Fibroblast of pulmonary artery (primary cell): ENCODE measurements around the gene CLASP1.
"Not testable (repeated sequence)": the region's sequence is repeated elsewhere in the genome, so short reads cannot be mapped to it uniquely, and the experiment has no call there.

Experiments
- DNase-seq: peaks from one replicate; pipeline ENCODE4 v3.0.0-alpha.2; 2010; ENCODE audit warnings: low read depth
- H3K4me3 ChIP-seq: replicated peaks from 2 replicates; pipeline ENCODE4 v1.5.1; 2011; ENCODE audit warnings: low read depth, mild to moderate bottlenecking, control low read depth, low read length, moderate library complexity
- CTCF ChIP-seq: IDR thresholded peaks from 2 replicates; pipeline ENCODE4 v1.5.1; 2011; ENCODE audit warnings: mild to moderate bottlenecking, control low read depth, low read length, inconsistent platforms; ENCODE audit errors: missing control alignments

Gene CLASP1

GRCh38 chr2:121309801-121310200 is 339.5 kb downstream of the CLASP1 start:
- DNase-seq = no peak
- H3K4me3 ChIP-seq = no peak overlapping the region
- TF ChIP-seq CTCF = no peak

DNA sequence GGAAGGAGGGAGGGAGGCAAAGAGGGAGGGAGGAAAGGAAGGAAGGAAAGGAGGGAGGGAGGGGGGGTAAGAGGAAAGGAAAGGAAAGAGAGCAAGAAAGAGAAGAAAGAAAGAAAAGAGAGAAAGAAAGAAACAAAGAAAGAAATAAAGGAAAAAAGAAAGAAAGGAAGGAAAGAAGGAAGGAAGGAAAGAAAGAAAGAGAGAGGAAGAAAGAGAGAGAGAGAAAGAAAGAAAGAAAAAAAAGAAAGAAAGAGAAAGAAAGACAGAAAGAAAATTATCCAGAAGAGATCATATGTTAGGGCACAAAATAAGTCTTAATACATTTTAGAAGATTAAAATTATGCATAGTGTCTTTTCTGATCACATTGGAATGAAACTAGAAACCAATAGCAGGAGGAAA is 339.9 kb downstream of the CLASP1 start:
- TF ChIP-seq CTCF = no peak
- DNase-seq = no peak
- H3K4me3 ChIP-seq = no peak overlapping the region

DNA sequence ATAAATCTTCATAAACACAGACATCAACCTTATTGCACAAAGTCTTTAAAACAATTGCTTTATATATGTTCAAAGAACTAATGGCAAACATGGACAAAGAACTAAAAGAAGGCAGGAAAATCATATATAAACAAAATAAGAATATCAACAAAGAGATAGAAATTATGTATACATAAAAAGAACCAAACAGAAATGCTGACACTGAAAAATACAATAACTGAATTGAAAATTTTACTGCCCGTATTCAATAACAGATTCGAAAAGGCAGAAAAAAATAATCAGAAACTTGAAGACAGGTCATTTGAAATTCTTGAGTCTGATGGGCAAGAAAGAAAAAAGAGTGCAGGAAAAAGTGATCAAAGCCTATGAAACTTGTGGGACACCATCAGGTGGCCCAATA is 342.2 kb downstream of the CLASP1 start:
- H3K4me3 ChIP-seq = no peak overlapping the region
- no peak for DNase-seq
- TF ChIP-seq CTCF = no peak

DNA sequence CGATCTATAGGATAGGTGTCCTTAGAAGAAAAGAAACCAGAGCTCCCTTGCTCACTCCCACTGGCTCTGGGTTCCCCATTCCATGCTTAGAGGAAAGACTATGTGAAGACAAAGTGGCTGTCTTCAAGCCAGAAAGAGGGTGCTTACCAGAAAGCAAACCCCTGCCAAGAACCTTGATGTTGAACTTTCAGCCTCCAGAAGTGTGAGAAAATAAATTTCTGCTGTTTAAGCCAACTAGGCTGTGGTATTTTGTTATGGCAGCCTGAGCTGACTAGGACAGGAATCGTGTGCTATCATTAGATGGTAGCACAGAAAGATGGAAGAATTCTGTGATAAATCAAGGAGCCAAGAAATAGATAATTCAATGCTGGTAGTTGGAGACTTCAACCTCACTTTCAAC is 344.3 kb downstream of the CLASP1 start:
- no peak for DNase-seq
- no peak for TF ChIP-seq CTCF
- no peak overlapping the region for H3K4me3 ChIP-seq

GRCh38 chr2:121303531-121304263 is 345.6 kb downstream of the CLASP1 start:
- H3K4me3 ChIP-seq = no peak overlapping the region
- TF ChIP-seq CTCF = no peak
- no peak for DNase-seq

DNA sequence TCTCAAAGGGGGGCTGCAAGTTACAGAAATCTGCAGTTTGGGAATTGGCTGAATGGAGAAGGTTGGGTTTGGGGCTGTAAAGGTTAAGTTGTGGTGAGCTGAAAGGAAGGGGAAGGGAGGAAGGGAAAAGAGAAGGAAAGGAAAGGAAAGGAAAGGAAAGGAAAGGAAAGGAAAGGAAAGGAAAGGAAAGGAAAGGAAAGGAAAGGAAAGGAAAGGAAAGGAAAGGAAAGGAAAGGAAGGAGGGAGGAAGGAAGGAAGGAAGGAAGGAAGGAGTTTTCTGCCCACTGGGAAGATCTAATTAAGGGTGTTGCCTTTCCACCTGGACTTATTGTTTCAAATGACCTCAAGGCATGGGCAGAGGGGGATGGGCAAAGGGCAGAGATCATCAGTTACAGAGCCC is 348.1 kb downstream of the CLASP1 start:
- not testable (repeated sequence) for H3K4me3 ChIP-seq, DNase-seq

GRCh38 chr2:121298476-121298875 is 350.8 kb downstream of the CLASP1 start:
- no peak overlapping the region for H3K4me3 ChIP-seq
- no peak for TF ChIP-seq CTCF
- no peak for DNase-seq

- not testable (repeated sequence) for DNase-seq, H3K4me3 ChIP-seq
These were observed 351.4 kb downstream of the CLASP1 start for GRCh38 chr2:121297866-121298265.
